ENCODE data around the gene TMEM11.
A peak's percentile ranks its signal among the peaks of the same experiment; 100 is the strongest.

TMEM11 gene

GRCh38 chr17:21184570-21184969 is 29.4 kb downstream of the TMEM11 start:
- TF ChIP-seq CTCF (IDR thresholded peaks at IDR 0.05): no peak
- Histone ChIP-seq H3K9me3 (no peaks in the 10 kb centered on the region), H3K4me1 (ENCODE audit: control insufficient read depth in 1 of 2, insufficient read depth in 1 of 2, low read depth in 1 of 2, low read length in 1 of 2) (peaks cover 21 to 25% of the 10 kb centered on the region in 2 experiments), H3K36me3 (peaks cover 43% of the 10 kb centered on the region), H3K27ac (peak overlapping the region; percentile 88), H3K4me3 (ENCODE audit: low read depth in 1 of 2, low read length in 1 of 2) (no peak overlapping the region), H3K27me3 (no peaks in the 10 kb centered on the region)

DNA sequence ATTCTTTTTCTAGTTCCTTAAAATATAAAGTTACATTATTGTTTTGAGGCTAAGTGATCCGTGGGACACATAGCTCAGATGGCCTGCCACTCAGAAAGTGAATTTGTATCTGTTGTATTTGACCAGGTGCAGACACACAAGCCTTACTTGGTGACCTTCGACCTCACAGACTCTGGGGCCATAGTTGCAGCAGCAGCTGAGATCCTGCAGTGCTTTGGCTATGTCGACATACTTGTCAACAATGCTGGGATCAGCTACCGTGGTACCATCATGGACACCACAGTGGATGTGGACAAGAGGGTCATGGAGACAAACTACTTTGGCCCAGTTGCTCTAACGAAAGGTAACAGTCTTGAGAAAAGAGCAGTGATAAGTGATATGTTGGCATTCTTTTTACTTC is 30.5 kb downstream of the TMEM11 start:
- Histone ChIP-seq H3K9me3 (no peaks in the 10 kb centered on the region), H3K27me3 (no peaks in the 10 kb centered on the region), H3K36me3 (peaks cover 33% of the 10 kb centered on the region), H3K4me1 (ENCODE audit: control insufficient read depth in 1 of 2, insufficient read depth in 1 of 2, low read depth in 1 of 2, low read length in 1 of 2) (peaks cover 21 to 25% of the 10 kb centered on the region in 2 experiments), H3K4me3 (ENCODE audit: low read depth in 1 of 2, low read length in 1 of 2) (no peak overlapping the region), H3K27ac (no peak overlapping the region)
- TF ChIP-seq CTCF (IDR thresholded peaks at IDR 0.05): no peak

DNA sequence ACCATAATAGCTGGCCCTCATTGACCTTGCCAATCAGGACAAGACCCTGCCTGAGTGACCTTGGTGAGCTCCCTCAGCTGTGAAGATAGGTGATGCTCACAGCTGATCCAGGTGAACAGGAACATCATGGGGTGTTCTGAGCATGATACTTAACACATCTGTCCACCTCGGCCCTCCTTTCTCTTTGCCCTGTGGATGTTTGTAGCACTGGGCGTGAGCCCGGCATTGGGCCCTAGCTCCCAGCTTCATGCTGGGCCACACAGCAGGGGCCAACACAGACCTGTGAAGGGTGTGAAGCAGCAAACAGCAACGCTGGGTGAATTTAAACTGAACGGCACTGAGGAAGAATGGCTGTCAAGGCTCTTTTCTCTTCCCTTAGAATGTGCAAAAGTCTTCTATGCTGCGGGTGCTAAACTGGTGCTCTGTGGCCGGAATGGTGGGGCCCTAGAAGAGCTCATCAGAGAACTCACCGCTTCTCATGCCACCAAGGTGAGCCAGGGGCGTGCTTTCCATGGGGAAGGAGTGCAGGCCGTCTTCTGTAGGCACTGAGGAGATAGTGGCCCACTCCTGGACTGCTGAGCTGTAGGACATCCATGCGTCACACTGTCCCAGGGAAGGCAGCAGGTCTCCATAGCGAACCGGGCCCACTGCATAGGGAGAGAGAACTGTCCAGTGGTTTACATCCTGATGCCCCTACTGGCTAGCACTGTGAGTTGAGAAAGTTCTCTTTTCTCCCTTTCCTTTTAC is 35.9 kb downstream of the TMEM11 start:
- Histone ChIP-seq H3K9me3 (no peaks in the 10 kb centered on the region), H3K36me3 (peaks cover 45% of the 10 kb centered on the region), H3K4me3 (ENCODE audit: low read depth in 1 of 2, low read length in 1 of 2) (no peak overlapping the region), H3K4me1 (ENCODE audit: control insufficient read depth in 1 of 2, insufficient read depth in 1 of 2, low read depth in 1 of 2, low read length in 1 of 2) (no peaks in the 10 kb centered on the region), H3K27me3 (no peaks in the 10 kb centered on the region), H3K27ac (no peak overlapping the region)
- TF ChIP-seq CTCF (IDR thresholded peaks at IDR 0.05): no peak

- TF ChIP-seq CTCF (IDR thresholded peaks at IDR 0.05): no peak
- Histone ChIP-seq H3K4me3 (ENCODE audit: low read depth in 1 of 2, low read length in 1 of 2) (no peak overlapping the region), H3K9me3 (no peaks in the 10 kb centered on the region), H3K4me1 (ENCODE audit: control insufficient read depth in 1 of 2, insufficient read depth in 1 of 2, low read depth in 1 of 2, low read length in 1 of 2) (no peaks in the 10 kb centered on the region), H3K27me3 (no peaks in the 10 kb centered on the region), H3K27ac (no peak overlapping the region), H3K36me3 (peaks cover 51% of the 10 kb centered on the region)
Measured at GRCh38 chr17:21177401-21177800, 36.6 kb downstream of the TMEM11 start.

GRCh38 chr17:21176773-21177395 is 37.1 kb downstream of the TMEM11 start:
- no peaks in the 10 kb centered on the region for H3K9me3 ChIP-seq
- H3K4me3 ChIP-seq (ENCODE audit: low read depth in 1 of 2, low read length in 1 of 2): no peak overlapping the region
- H3K27me3 ChIP-seq: no peaks in the 10 kb centered on the region
- no peak for TF ChIP-seq CTCF (IDR thresholded peaks at IDR 0.05)
- H3K4me1 ChIP-seq (ENCODE audit: control insufficient read depth in 1 of 2, insufficient read depth in 1 of 2, low read depth in 1 of 2, low read length in 1 of 2): no peaks in the 10 kb centered on the region
- peaks cover 56% of the 10 kb centered on the region for H3K36me3 ChIP-seq
- H3K27ac ChIP-seq: no peak overlapping the region
